ENCODE measurements around the gene SMAD5.

Gene SMAD5

GRCh38 chr5:136206361-136206760, 73.7 kb downstream of the SMAD5 start:
- no peaks in the 10 kb centered on the region for H3K9me3 ChIP-seq (ENCODE audit: control insufficient read depth, insufficient read depth, low read depth, low read length)
- H3K4me1 ChIP-seq (ENCODE audit: control insufficient read depth, insufficient read depth, low read length) = no peaks in the 10 kb centered on the region
- no peak overlapping the region for H3K27ac ChIP-seq (ENCODE audit: extremely low read depth, low read depth, low read length)
- CTCF ChIA-PET = no interaction called here
- TF ChIP-seq ZBTB10 (tag by site-specific recombination; IDR thresholded peaks at IDR 0.05) (no peak), ZNF175 (tag by site-specific recombination; IDR thresholded peaks at IDR 0.05) (no peak), OSR2 (tag by site-specific recombination; IDR thresholded peaks at IDR 0.05) (no peak), ZNF292 (tag by site-specific recombination; IDR thresholded peaks at IDR 0.05; ENCODE audit: borderline replicate concordance, low read depth) (no peak), HIC1 (tag by site-specific recombination; IDR thresholded peaks at IDR 0.05) (no peak), ZNF148 (tag by site-specific recombination; IDR thresholded peaks at IDR 0.05; ENCODE audit: borderline replicate concordance) (no peak), ZNF510 (tag by site-specific recombination; IDR thresholded peaks at IDR 0.05; ENCODE audit: insufficient replicate concordance) (no peak), ZSCAN5A (tag by site-specific recombination; IDR thresholded peaks at IDR 0.05) (no peak), GFI1B (tag by site-specific recombination; IDR thresholded peaks at IDR 0.05) (no peak), HOXA7 (CRISPR knock-in tag; IDR thresholded peaks at IDR 0.05; ENCODE audit: borderline replicate concordance) (no peak), ZNF707 (tag by site-specific recombination; IDR thresholded peaks at IDR 0.05) (no peak), ZNF549 (tag by site-specific recombination; IDR thresholded peaks at IDR 0.05) (no peak), ZSCAN18 (tag by site-specific recombination; IDR thresholded peaks at IDR 0.05) (no peak), ZBTB6 (tag by site-specific recombination; IDR thresholded peaks at IDR 0.05) (no peak), ZNF23 (tag by site-specific recombination; IDR thresholded peaks at IDR 0.05; ENCODE audit: borderline replicate concordance) (no peak), ZNF501 (tag by site-specific recombination; IDR thresholded peaks at IDR 0.05) (no peak), ZNF580 (tag by site-specific recombination; IDR thresholded peaks at IDR 0.05) (no peak), ELK4 (IDR thresholded peaks at IDR 0.05; ENCODE audit: borderline replicate concordance, low read depth, low read length) (no peak), BCL11B (tag by site-specific recombination; IDR thresholded peaks at IDR 0.05; ENCODE audit: low read depth) (no peak)
- no peaks in the 10 kb centered on the region for H3K36me3 ChIP-seq (ENCODE audit: control insufficient read depth in 2 of 2, insufficient read depth in 1 of 2, low read length in 2 of 2)
- POLR2A ChIA-PET = no interaction called here
- H3K4me3 ChIP-seq (ENCODE audit: low read depth, low read length) = no peak overlapping the region

All from HEK293 (cell line).